GM23338 (cell line): ENCODE results near the gene FBF1. TPM values are rescaled to one million over a fixed set of nuclear protein-coding genes. Genes with fewer than 3 reads are reported as not detected.

Experiments
- ATAC-seq: fragments of 200-7000 bp; cut with Tn5 transposase; 3 replicates; pipeline ENCODE4 v1.9.1; 2020
- DNase-seq: peaks from one replicate; pipeline ENCODE4 v3.0.0-alpha.2; 2015; ENCODE audit warnings: low spot score
- H2AFZ ChIP-seq: fragments of 200-600 bp; sonication (generic); 2 replicates; pipeline ENCODE4 v1.8.0; 2016; ENCODE audit warnings: antibody characterized with exemption, mild to moderate bottlenecking, moderate library complexity
- H3F3A ChIP-seq: fragments of 200-600 bp; sonication (generic); replicated peaks from 2 replicates; pipeline ENCODE4 v1.8.0; 2017; ENCODE audit warnings: antibody characterized with exemption, mixed run types, low read depth
- H3K27ac ChIP-seq: fragments of 200-600 bp; sonication (generic); 2 replicates; pipeline ENCODE4 v1.6.1; 2016; ENCODE audit warnings: low read depth
- H3K27me3 ChIP-seq: fragments of 200-600 bp; sonication (generic); 2 replicates; pipeline ENCODE4 v1.8.0; 2016; ENCODE audit warnings: mild to moderate bottlenecking, mixed run types, moderate library complexity; ENCODE audit not compliant: insufficient read depth
- H3K36me3 ChIP-seq: fragments of 200-600 bp; sonication (generic); 2 replicates; pipeline ENCODE4 v1.8.0; 2016; ENCODE audit warnings: mild to moderate bottlenecking; ENCODE audit not compliant: insufficient read depth
- H3K4me1 ChIP-seq: fragments of 200-600 bp; sonication (generic); 2 replicates; pipeline ENCODE4 v1.8.0; 2016; ENCODE audit warnings: mild to moderate bottlenecking, moderate library complexity; ENCODE audit not compliant: insufficient read depth
- H3K4me2 ChIP-seq: fragments of 200-600 bp; sonication (generic); 2 replicates; pipeline ENCODE4 v1.7.1; 2017; ENCODE audit warnings: mixed run types
- H3K4me3 ChIP-seq: fragments of 200-600 bp; sonication (generic); 2 replicates; pipeline ENCODE4 v1.6.1; 2016; ENCODE audit warnings: mixed run types
- H3K79me2 ChIP-seq: fragments of 200-600 bp; sonication (generic); replicated peaks from 2 replicates; pipeline ENCODE4 v1.8.0; 2017; ENCODE audit warnings: mild to moderate bottlenecking; ENCODE audit not compliant: insufficient read depth
- H3K9me2 ChIP-seq: fragments of 200-600 bp; sonication (generic); 2 replicates; pipeline ENCODE4 v1.8.0; 2017; ENCODE audit not compliant: insufficient read depth
- H4K20me1 ChIP-seq: fragments of 200-600 bp; sonication (generic); replicated peaks from 2 replicates; pipeline ENCODE4 v1.8.0; 2017; ENCODE audit warnings: mild to moderate bottlenecking; ENCODE audit not compliant: insufficient read depth
- H3K27ac Mint-ChIP-seq: 2 replicates; pipeline ENCODE4 v1.8.0; 2020; ENCODE audit warnings: inconsistent platforms, mild to moderate bottlenecking, moderate library complexity, mixed read lengths
- H3K27me3 Mint-ChIP-seq: 3 replicates; pipeline ENCODE4 v1.8.0; 2022; ENCODE audit warnings: low read depth, mild to moderate bottlenecking, moderate library complexity, mixed read lengths, inconsistent platforms; ENCODE audit not compliant: insufficient read depth, poor library complexity
- H3K36me3 Mint-ChIP-seq: 3 replicates; pipeline ENCODE4 v1.8.0; 2021; ENCODE audit warnings: low read depth, mild to moderate bottlenecking, inconsistent platforms, moderate library complexity, mixed read lengths
- H3K4me1 Mint-ChIP-seq: 3 replicates; pipeline ENCODE4 v1.8.0; 2020; ENCODE audit warnings: mild to moderate bottlenecking, inconsistent platforms, mixed read lengths
- H3K4me3 Mint-ChIP-seq: 3 replicates; pipeline ENCODE4 v1.8.0; 2021; ENCODE audit warnings: moderate library complexity, mild to moderate bottlenecking, inconsistent platforms, mixed read lengths
- H3K9me3 Mint-ChIP-seq: 3 replicates; pipeline ENCODE4 v1.8.0; 2020; ENCODE audit warnings: moderate library complexity, mild to moderate bottlenecking, inconsistent platforms, mixed read lengths
- CREB1 ChIP-seq: fragments of 250-450 bp; sonication (Bioruptor Pico); IDR thresholded peaks from 2 replicates; pipeline ENCODE4 v1.5.0; 2020; ENCODE audit warnings: low read depth, mild to moderate bottlenecking, moderate library complexity
- CTCF ChIP-seq, 2 experiments: fragments of 200-600 bp in 1 of 2; sonication (generic) in 1 of 2; conservative IDR thresholded peaks; 2 replicates each; pipeline versions ENCODE4 v1.5.1 to v1.6.1; 2016 to 2017; ENCODE audit warnings: antibody characterized with exemption in 2 of 2, low read depth in 2 of 2, mild to moderate bottlenecking in 2 of 2, moderate library complexity in 1 of 2
- EZH2 ChIP-seq: fragments of 200-600 bp; sonication (generic); IDR thresholded peaks from one replicate; pipeline ENCODE4 v1.8.0; 2017; ENCODE audit warnings: antibody characterized with exemption, mild to moderate bottlenecking, low read depth; ENCODE audit not compliant: unreplicated experiment
- EZH2phosphoT487 ChIP-seq: fragments of 200-600 bp; sonication (generic); IDR thresholded peaks from one replicate; pipeline ENCODE4 v1.8.1; 2018; ENCODE audit warnings: antibody characterized with exemption; ENCODE audit not compliant: unreplicated experiment
- JUNB ChIP-seq: IDR thresholded peaks from one replicate; pipeline ENCODE4 v1.6.1; 2016; ENCODE audit warnings: antibody characterized with exemption; ENCODE audit not compliant: unreplicated experiment
- NANOG ChIP-seq: IDR thresholded peaks from 2 replicates; pipeline ENCODE4 v1.6.1; 2016; ENCODE audit warnings: antibody characterized with exemption, borderline replicate concordance
- POLR2AphosphoS5 ChIP-seq: IDR thresholded peaks from 2 replicates; pipeline ENCODE4 v1.6.1; 2016; ENCODE audit warnings: antibody characterized with exemption, low read depth
- STAT1 ChIP-seq: IDR thresholded peaks from one replicate; pipeline ENCODE4 v1.6.1; 2016; ENCODE audit warnings: antibody characterized with exemption; ENCODE audit not compliant: unreplicated experiment
- ZNF114 ChIP-seq: fragments of 250-450 bp; sonication (Bioruptor Pico); IDR thresholded peaks from 2 replicates; pipeline ENCODE4 v1.5.0; 2020; ENCODE audit warnings: mild to moderate bottlenecking, moderate library complexity
- ZNF331 ChIP-seq: fragments of 250-450 bp; sonication (Bioruptor Pico); IDR thresholded peaks from 2 replicates; pipeline ENCODE4 v1.5.0; 2020; ENCODE audit warnings: low read depth, mild to moderate bottlenecking, moderate library complexity
- ZNF462 ChIP-seq: fragments of 250-450 bp; sonication (Bioruptor Pico); IDR thresholded peaks from 2 replicates; pipeline ENCODE4 v1.5.0; 2020; ENCODE audit warnings: mild to moderate bottlenecking, moderate library complexity
- polyA plus RNA-seq: library from polyadenylated mRNA; unstranded; fragments of >200 nt; fragmentation: Nextera tagmentation; extraction: Ambion mirVana; gene quantifications from 2 replicates; pipeline ENCODE4 v1.2.1, GENCODE V29; 2016
- total RNA-seq: library from RNA; depleted of rRNA; stranded (reverse); fragments of >200 nt; shearing (Covaris generic); gene quantifications from 2 replicates; pipeline ENCODE4 v1.2.3, GENCODE V29; 2014
- TF ChIP-seq, protein P1 (sequence below): IDR thresholded peaks from 2 replicates; pipeline ENCODE4 v1.6.1; 2016; ENCODE audit warnings: antibody characterized with exemption
- TF ChIP-seq, protein P2 (sequence below): IDR thresholded peaks from one replicate; pipeline ENCODE4 v1.6.1; 2018; ENCODE audit warnings: antibody characterized with exemption; ENCODE audit not compliant: unreplicated experiment

FBF1 gene
- total and polyA plus RNA-seq, 2 experiments from 2014 or later = 8.8 to 11.8 TPM

DNA sequence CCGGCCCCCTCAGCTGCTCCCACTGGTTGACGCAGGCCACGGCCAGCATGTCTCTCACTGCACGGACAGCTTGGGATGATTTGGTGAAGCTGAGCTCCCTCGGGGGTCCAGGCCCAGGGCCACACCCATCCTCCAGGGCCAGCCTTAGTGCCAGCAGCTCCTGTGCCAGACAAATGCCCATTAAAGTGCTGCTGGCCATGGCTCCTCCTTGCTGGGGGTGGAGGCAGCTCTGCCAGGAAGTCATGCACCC lies 65.0 kb downstream of the FBF1 start:
- Mint-ChIP-seq H3K9me3 (no peaks in the 10 kb centered on the region), H3K27me3 (peaks cover 40% of the 10 kb centered on the region), H3K36me3 (no peaks in the 10 kb centered on the region; the same call in 2 of the 3 replicates), H3K27ac (no peak overlapping the region), H3K4me1 (peaks cover 17% of the 10 kb centered on the region), H3K4me3 (no peak overlapping the region)
- no peak for ATAC-seq
- TF ChIP-seq CREB1 (CRISPR knock-in tag) = no peak
- TF ChIP-seq, protein P1, sequence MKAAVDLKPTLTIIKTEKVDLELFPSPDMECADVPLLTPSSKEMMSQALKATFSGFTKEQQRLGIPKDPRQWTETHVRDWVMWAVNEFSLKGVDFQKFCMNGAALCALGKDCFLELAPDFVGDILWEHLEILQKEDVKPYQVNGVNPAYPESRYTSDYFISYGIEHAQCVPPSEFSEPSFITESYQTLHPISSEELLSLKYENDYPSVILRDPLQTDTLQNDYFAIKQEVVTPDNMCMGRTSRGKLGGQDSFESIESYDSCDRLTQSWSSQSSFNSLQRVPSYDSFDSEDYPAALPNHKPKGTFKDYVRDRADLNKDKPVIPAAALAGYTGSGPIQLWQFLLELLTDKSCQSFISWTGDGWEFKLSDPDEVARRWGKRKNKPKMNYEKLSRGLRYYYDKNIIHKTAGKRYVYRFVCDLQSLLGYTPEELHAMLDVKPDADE = no peak
- no peak for TF ChIP-seq ZNF114 (CRISPR knock-in tag)
- no peak for TF ChIP-seq POLR2AphosphoS5
- TF ChIP-seq EZH2 = no peak
- no peak for TF ChIP-seq CTCF (conservative IDR thresholded peaks at IDR 0.05; ENCODE audit: low read depth in 2 of 2)
- TF ChIP-seq ZNF331 (CRISPR knock-in tag) = no peak
- TF ChIP-seq NANOG = no peak
- TF ChIP-seq EZH2phosphoT487 = no peak
- TF ChIP-seq STAT1 = no peak
- TF ChIP-seq, protein P2, sequence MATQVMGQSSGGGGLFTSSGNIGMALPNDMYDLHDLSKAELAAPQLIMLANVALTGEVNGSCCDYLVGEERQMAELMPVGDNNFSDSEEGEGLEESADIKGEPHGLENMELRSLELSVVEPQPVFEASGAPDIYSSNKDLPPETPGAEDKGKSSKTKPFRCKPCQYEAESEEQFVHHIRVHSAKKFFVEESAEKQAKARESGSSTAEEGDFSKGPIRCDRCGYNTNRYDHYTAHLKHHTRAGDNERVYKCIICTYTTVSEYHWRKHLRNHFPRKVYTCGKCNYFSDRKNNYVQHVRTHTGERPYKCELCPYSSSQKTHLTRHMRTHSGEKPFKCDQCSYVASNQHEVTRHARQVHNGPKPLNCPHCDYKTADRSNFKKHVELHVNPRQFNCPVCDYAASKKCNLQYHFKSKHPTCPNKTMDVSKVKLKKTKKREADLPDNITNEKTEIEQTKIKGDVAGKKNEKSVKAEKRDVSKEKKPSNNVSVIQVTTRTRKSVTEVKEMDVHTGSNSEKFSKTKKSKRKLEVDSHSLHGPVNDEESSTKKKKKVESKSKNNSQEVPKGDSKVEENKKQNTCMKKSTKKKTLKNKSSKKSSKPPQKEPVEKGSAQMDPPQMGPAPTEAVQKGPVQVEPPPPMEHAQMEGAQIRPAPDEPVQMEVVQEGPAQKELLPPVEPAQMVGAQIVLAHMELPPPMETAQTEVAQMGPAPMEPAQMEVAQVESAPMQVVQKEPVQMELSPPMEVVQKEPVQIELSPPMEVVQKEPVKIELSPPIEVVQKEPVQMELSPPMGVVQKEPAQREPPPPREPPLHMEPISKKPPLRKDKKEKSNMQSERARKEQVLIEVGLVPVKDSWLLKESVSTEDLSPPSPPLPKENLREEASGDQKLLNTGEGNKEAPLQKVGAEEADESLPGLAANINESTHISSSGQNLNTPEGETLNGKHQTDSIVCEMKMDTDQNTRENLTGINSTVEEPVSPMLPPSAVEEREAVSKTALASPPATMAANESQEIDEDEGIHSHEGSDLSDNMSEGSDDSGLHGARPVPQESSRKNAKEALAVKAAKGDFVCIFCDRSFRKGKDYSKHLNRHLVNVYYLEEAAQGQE = no peak
- no peak for TF ChIP-seq JUNB
- TF ChIP-seq ZNF462 (CRISPR knock-in tag) = no peak
- Histone ChIP-seq H2AFZ (0 out of 2 replicates have a peak overlapping the region, but pooled peaks have one; percentile 99), H3F3A (peaks cover 29% of the 10 kb centered on the region), H3K36me3 (no peaks in the 10 kb centered on the region), H3K27me3 (peaks cover 37% of the 10 kb centered on the region), H3K4me3 (no peak overlapping the region), H3K4me2 (peak overlapping the region; percentile 97; the same call in 1 of the 2 replicates), H3K9me2 (no peaks in the 10 kb centered on the region), H3K4me1 (peaks cover 16% of the 10 kb centered on the region; the same call in 1 of the 2 replicates), H4K20me1 (no peaks in the 10 kb centered on the region), H3K27ac (no peak overlapping the region), H3K79me2 (no peaks in the 10 kb centered on the region)
- no peak for DNase-seq
